Neural cell (in vitro differentiated cells): ENCODE results near the gene APBA1.

ENCODE experiments used
- EP300 ChIP-seq: fragments of 450-650 bp; conservative IDR thresholded peaks from 2 replicates; pipeline ENCODE4 v1.6.1; 2014; ENCODE audit warnings: antibody characterized with exemption, mild to moderate bottlenecking, moderate library complexity; ENCODE audit not compliant: poor library complexity, severe bottlenecking
- EZH2 ChIP-seq: fragments of 200-600, 300-800 bp; shearing (Covaris generic), sonication (generic); IDR thresholded peaks from 2 replicates; pipeline ENCODE4 v1.6.1; 2014; ENCODE audit warnings: antibody characterized with exemption, low read length, borderline replicate concordance, mild to moderate bottlenecking; ENCODE audit not compliant: insufficient read depth, poor library complexity, severe bottlenecking
- RAD21 ChIP-seq: fragments of 450-650 bp; conservative IDR thresholded peaks from 2 replicates; pipeline ENCODE4 v1.6.1; 2014; ENCODE audit warnings: antibody characterized with exemption, mild to moderate bottlenecking, moderate library complexity
- SMC3 ChIP-seq: fragments of 450-650 bp; conservative IDR thresholded peaks from 2 replicates; pipeline ENCODE4 v1.6.1; 2014; ENCODE audit warnings: antibody characterized with exemption, mild to moderate bottlenecking, moderate library complexity; ENCODE audit not compliant: poor library complexity
- TF ChIP-seq, protein P1 (sequence below): fragments of 450-650 bp; IDR thresholded peaks from 2 replicates; pipeline ENCODE4 v1.5.1; 2014; ENCODE audit warnings: antibody characterized with exemption, mild to moderate bottlenecking, moderate library complexity; ENCODE audit not compliant: poor library complexity, severe bottlenecking

DNA sequence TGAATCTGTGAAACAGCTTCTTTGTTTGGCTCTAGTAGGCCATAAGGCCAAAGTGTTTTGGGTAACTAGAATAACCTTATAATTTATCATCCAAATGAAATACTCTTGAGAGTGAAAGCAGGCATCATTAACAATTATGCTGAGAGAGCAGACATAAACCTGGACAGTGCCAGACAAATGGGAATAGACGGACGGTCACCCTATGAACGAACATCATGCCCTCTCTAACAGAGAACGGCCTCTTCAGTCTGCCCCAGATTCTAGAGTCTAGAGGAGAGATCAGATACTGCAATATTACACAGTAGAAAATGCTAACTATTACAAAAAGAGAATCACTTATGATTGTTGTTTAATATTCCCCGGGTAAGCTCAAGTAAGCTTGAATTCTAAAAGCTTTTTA is 68.5 kb downstream of the APBA1 start:
- TF ChIP-seq, protein P1, sequence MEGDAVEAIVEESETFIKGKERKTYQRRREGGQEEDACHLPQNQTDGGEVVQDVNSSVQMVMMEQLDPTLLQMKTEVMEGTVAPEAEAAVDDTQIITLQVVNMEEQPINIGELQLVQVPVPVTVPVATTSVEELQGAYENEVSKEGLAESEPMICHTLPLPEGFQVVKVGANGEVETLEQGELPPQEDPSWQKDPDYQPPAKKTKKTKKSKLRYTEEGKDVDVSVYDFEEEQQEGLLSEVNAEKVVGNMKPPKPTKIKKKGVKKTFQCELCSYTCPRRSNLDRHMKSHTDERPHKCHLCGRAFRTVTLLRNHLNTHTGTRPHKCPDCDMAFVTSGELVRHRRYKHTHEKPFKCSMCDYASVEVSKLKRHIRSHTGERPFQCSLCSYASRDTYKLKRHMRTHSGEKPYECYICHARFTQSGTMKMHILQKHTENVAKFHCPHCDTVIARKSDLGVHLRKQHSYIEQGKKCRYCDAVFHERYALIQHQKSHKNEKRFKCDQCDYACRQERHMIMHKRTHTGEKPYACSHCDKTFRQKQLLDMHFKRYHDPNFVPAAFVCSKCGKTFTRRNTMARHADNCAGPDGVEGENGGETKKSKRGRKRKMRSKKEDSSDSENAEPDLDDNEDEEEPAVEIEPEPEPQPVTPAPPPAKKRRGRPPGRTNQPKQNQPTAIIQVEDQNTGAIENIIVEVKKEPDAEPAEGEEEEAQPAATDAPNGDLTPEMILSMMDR, result no peak
- TF ChIP-seq RAD21 (no peak), EP300 (no peak), EZH2 (no peak), SMC3 (no peak)
